WTC11 (cell line): ENCODE measurements around the gene HP1BP3.

Source experiments
- ATF6 ChIP-seq: sonication (generic); formaldehyde crosslinking; IDR thresholded peaks from 2 replicates; pipeline ENCODE4 v1.8.1; 2023; ENCODE audit warnings: mild to moderate bottlenecking, missing genetic modification reagents
- CTCF ChIP-seq: fragments of 200-600 bp; IDR thresholded peaks from 2 replicates; pipeline ENCODE4 v1.8.0; 2022; ENCODE audit warnings: antibody characterized with exemption
- E2F1 ChIP-seq: sonication (generic); formaldehyde crosslinking; IDR thresholded peaks from 2 replicates; pipeline ENCODE4 v1.8.0; 2022; ENCODE audit warnings: mild to moderate bottlenecking, missing genetic modification reagents
- HMGXB4 ChIP-seq: sonication (generic); formaldehyde crosslinking; IDR thresholded peaks from 2 replicates; pipeline ENCODE4 v1.8.1; 2023; ENCODE audit warnings: mild to moderate bottlenecking, moderate library complexity, missing genetic modification reagents
- NFYB ChIP-seq: sonication (generic); formaldehyde crosslinking; conservative IDR thresholded peaks from 2 replicates; pipeline ENCODE4 v1.8.0; 2022; ENCODE audit warnings: low read depth, missing genetic modification reagents
- NR1H2 ChIP-seq: sonication (generic); formaldehyde crosslinking; IDR thresholded peaks from 2 replicates; pipeline ENCODE4 v1.9.0; 2021; ENCODE audit warnings: mild to moderate bottlenecking, moderate library complexity, missing genetic modification reagents
- SP1 ChIP-seq: sonication (generic); formaldehyde crosslinking; conservative IDR thresholded peaks from 2 replicates; pipeline ENCODE4 v1.8.1; 2022; ENCODE audit warnings: missing genetic modification reagents
- ZBTB43 ChIP-seq: sonication (generic); formaldehyde crosslinking; IDR thresholded peaks from 2 replicates; pipeline ENCODE4 v1.8.1; 2023; ENCODE audit warnings: mild to moderate bottlenecking, missing genetic modification reagents
- ZNF121 ChIP-seq: sonication (generic); formaldehyde crosslinking; IDR thresholded peaks from 2 replicates; pipeline ENCODE4 v1.8.0; 2023; ENCODE audit warnings: missing genetic modification reagents
- ZNF232 ChIP-seq: sonication (generic); formaldehyde crosslinking; IDR thresholded peaks from 2 replicates; pipeline ENCODE4 v1.8.0; 2022; ENCODE audit warnings: mild to moderate bottlenecking, missing genetic modification reagents

GRCh38 chr1:20823845-20824244 lies 36.7 kb upstream of the HP1BP3 start:
- TF ChIP-seq HMGXB4 (CRISPR knock-in tag) (no peak), ZNF232 (CRISPR knock-in tag) (no peak), CTCF (no peak), ATF6 (no peak), NR1H2 (CRISPR knock-in tag) (no peak), SP1 (CRISPR knock-in tag) (no peak), ZBTB43 (no peak), ZNF121 (CRISPR knock-in tag) (no peak), NFYB (CRISPR knock-in tag) (no peak), E2F1 (CRISPR knock-in tag) (no peak)
